Gastrocnemius medialis (tissue), 4 donors: ENCODE measurements around the gene ADM5.

Experiments
- CTCF ChIP-seq, 5 experiments: fragments of 450-650 bp in 3 of 5; fragments of 200-600 bp in 2 of 5; sonication (generic) in 2 of 5; IDR thresholded peaks in 4 of 5; conservative IDR thresholded peaks in 1 of 5; 1 replicate in 4 of 5; 2 replicates in 1 of 5; pipeline ENCODE4 v1.5.1; 2016 to 2019; ENCODE audit warnings: antibody characterized with exemption in 5 of 5, mild to moderate bottlenecking in 3 of 5, moderate library complexity in 3 of 5
- POLR2A ChIP-seq, 2 donors: fragments of 450-650 bp; IDR thresholded peaks; one replicate each; pipeline ENCODE4 v1.6.1; 2017; ENCODE audit warnings: antibody characterized with exemption in 2 of 2, mild to moderate bottlenecking in 2 of 2, moderate library complexity in 2 of 2

DNA sequence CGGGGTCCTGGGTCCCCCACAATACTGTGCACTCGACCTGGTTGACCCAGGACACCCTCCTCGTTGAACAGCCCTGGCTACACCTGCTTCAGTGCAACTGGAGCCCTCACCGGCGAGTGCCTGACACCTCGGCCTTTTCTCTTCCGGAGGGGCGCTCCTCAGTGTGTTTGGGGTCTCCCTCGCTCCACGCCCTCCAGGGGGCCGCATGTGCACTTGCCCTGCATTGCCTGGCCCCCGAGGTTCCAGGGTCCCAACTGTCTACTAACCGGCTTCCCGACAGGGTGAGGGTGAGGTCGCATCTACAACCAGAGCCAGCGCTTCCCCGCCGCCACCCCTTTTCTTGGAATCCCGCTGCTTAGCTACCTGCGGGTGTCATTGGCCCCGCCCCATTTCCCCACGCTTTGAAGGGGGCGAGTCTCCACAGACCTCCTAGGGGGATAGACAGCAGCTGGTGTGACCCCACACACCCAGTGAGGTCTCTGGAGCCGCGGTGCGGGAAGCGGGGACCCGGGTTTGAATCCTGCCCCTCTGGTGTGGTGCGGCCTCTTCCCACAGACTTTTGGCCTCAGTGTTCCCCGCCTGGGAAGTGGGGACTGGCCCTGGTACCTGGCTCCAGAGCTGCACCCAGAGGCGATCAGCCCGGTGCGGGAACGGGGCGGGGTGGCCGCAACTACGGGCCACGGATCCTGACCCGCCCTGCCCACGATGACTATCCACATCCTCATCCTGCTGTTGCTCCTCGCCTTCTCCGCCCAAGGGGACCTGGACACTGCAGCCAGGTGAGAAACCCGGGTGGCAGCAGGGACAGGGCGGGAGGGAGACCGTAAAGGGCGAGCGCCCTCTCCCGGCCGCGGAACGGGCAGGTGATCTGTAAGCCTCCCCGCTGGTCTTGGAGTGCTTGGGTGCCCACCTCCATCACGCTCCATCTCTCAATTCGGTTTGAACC lies at the start of gene ADM5:
- TF ChIP-seq CTCF (IDR thresholded peaks at IDR 0.05 in 4 of 5, conservative IDR thresholded peaks at IDR 0.05 in 1 of 5) = peak; percentile 14 to 64 (median 45)
- no peak for TF ChIP-seq POLR2A (IDR thresholded peaks at IDR 0.05)
